ENCODE results near the gene CAST.

The CAST gene

GRCh38 chr5:96677496-96677895 lies 15.3 kb downstream of the CAST start:
- in situ Hi-C loops (cut with MboI; ENCODE audit: low pct_unique_long_range_greater_than_20kb, low sequenced_read_pairs, unreplicated experiment): no loop called here

GRCh38 chr5:96679293-96679692 lies 17.1 kb downstream of the CAST start:
- TF ChIP-seq CTCF (IDR thresholded peaks at IDR 0.05; ENCODE audit: extremely low read depth, insufficient read depth, missing control alignments): no peak
- no peak for DNase-seq (ENCODE audit: low spot score)
- in situ Hi-C loops (cut with MboI; ENCODE audit: low pct_unique_long_range_greater_than_20kb, low sequenced_read_pairs, unreplicated experiment): no loop called here

More at GRCh38 chr5:96677496-96677895, 15.3 kb downstream of the CAST start:
- TF ChIP-seq CTCF (IDR thresholded peaks at IDR 0.05; ENCODE audit: extremely low read depth, insufficient read depth, missing control alignments): no peak
- DNase-seq (ENCODE audit: low spot score): no peak

- no peak for TF ChIP-seq CTCF (IDR thresholded peaks at IDR 0.05; ENCODE audit: extremely low read depth, insufficient read depth, missing control alignments)
- in situ Hi-C loops (cut with MboI; ENCODE audit: low pct_unique_long_range_greater_than_20kb, low sequenced_read_pairs, unreplicated experiment): no loop called here
- DNase-seq (ENCODE audit: low spot score): no peak
Measured at GRCh38 chr5:96680759-96681470, 18.7 kb downstream of the CAST start.

- TF ChIP-seq CTCF (IDR thresholded peaks at IDR 0.05; ENCODE audit: extremely low read depth, insufficient read depth, missing control alignments): no peak
- no peak for DNase-seq (ENCODE audit: low spot score)
- in situ Hi-C loops (cut with MboI; ENCODE audit: low pct_unique_long_range_greater_than_20kb, low sequenced_read_pairs, unreplicated experiment): no loop called here
Measured at GRCh38 chr5:96683392-96683791, 21.2 kb downstream of the CAST start.

- DNase-seq (ENCODE audit: low spot score): no peak
- TF ChIP-seq CTCF (IDR thresholded peaks at IDR 0.05; ENCODE audit: extremely low read depth, insufficient read depth, missing control alignments): no peak
- in situ Hi-C loops (cut with MboI; ENCODE audit: low pct_unique_long_range_greater_than_20kb, low sequenced_read_pairs, unreplicated experiment): no loop called here
Measured at GRCh38 chr5:96683810-96684209, 21.6 kb downstream of the CAST start.

- TF ChIP-seq CTCF (IDR thresholded peaks at IDR 0.05; ENCODE audit: extremely low read depth, insufficient read depth, missing control alignments): no peak
- in situ Hi-C loops (cut with MboI; ENCODE audit: low pct_unique_long_range_greater_than_20kb, low sequenced_read_pairs, unreplicated experiment): no loop called here
- DNase-seq (ENCODE audit: low spot score): no peak
Measured at GRCh38 chr5:96687080-96687479, 24.9 kb downstream of the CAST start.

All from GM13977 (cell line).